Measurements from ENCODE around the gene AP2B1.

AP2B1 gene

GRCh38 chr17:35774499-35774898, 187.4 kb downstream of the AP2B1 start:
- no peak overlapping the region for H3K4me3 ChIP-seq (replicated peaks in 1 of 2; ENCODE audit: low read depth in 2 of 2, low read length in 2 of 2)
- DNase-seq (ENCODE audit: low read depth in 2 of 2) = peak; percentile 32 to 58
- TF ChIP-seq, protein P1, sequence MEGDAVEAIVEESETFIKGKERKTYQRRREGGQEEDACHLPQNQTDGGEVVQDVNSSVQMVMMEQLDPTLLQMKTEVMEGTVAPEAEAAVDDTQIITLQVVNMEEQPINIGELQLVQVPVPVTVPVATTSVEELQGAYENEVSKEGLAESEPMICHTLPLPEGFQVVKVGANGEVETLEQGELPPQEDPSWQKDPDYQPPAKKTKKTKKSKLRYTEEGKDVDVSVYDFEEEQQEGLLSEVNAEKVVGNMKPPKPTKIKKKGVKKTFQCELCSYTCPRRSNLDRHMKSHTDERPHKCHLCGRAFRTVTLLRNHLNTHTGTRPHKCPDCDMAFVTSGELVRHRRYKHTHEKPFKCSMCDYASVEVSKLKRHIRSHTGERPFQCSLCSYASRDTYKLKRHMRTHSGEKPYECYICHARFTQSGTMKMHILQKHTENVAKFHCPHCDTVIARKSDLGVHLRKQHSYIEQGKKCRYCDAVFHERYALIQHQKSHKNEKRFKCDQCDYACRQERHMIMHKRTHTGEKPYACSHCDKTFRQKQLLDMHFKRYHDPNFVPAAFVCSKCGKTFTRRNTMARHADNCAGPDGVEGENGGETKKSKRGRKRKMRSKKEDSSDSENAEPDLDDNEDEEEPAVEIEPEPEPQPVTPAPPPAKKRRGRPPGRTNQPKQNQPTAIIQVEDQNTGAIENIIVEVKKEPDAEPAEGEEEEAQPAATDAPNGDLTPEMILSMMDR (IDR thresholded peaks at IDR 0.05; ENCODE audit: low read depth, low read length) = no peak

GRCh38 chr17:35775039-35775438, 187.9 kb downstream of the AP2B1 start:
- no peak for DNase-seq (ENCODE audit: low read depth in 2 of 2)
- no peak overlapping the region for H3K4me3 ChIP-seq (replicated peaks in 1 of 2; ENCODE audit: low read depth in 2 of 2, low read length in 2 of 2)
- TF ChIP-seq, protein P1 (IDR thresholded peaks at IDR 0.05; ENCODE audit: low read depth, low read length) = no peak

DNA sequence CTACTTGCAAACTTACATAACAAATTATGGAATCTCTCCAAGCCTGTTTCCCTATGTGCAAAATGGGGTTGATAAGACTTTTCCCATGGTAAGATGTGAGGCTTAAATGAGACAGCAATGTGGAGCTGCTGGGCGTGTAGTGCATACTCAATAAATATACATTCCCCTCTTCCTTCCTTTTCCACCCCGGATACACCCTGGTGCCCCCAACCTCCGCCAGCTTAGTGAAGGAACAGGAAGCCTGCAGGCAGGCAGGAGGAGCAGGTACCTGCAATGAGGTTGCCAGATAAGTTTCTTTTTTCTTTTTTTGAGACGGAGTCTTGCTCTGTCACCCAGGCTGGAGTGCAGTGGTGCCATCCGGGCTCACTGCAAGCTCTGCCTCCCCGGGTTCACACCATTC, 188.5 kb downstream of the AP2B1 start:
- H3K4me3 ChIP-seq (replicated peaks in 1 of 2; ENCODE audit: low read depth in 2 of 2, low read length in 2 of 2) = no peak overlapping the region
- DNase-seq (ENCODE audit: low read depth in 2 of 2) = no peak
- TF ChIP-seq, protein P1 (IDR thresholded peaks at IDR 0.05; ENCODE audit: low read depth, low read length) = no peak
